H1 (cell line): ENCODE measurements around the gene FCN3. TPM values are rescaled to one million over a fixed set of nuclear protein-coding genes. Genes with fewer than 3 reads are reported as not detected.
A peak's percentile ranks its signal among the peaks of the same experiment; 100 is the strongest.

Experiments used
- CTCF ChIA-PET: fragments of 300-600 bp; sonication (Branson Sonifier 250); formaldehyde crosslinking; loops from one replicate; lab custom pipeline; 2021; ENCODE audit not compliant: partially characterized antibody; lab: Charles Lee
- POLR2A ChIA-PET: fragments of 300-600 bp; sonication (Branson Sonifier 250); formaldehyde crosslinking; loops from one replicate; lab custom pipeline; 2021; ENCODE audit warnings: inconsistent platforms; ENCODE audit not compliant: partially characterized antibody; lab: Charles Lee
- DNase-seq, 2 experiments: peaks; one replicate each; pipeline versions ENCODE4 v3.0.0 to v3.0.0-alpha.2; 2010 to 2022; ENCODE audit warnings: low spot score in 2 of 2, low read depth in 1 of 2, mixed read lengths in 1 of 2
- FAIRE-seq: peaks from 2 replicates; lab custom pipeline; 2011; peaks lifted over from hg19 to GRCh38; lab: Jason Lieb, UNC
- H2AFZ ChIP-seq: 2 replicates; pipeline ENCODE4 v1.8.1; 2012; ENCODE audit warnings: low read length, inconsistent platforms
- H2AK5ac ChIP-seq: 2 replicates; pipeline ENCODE4 v1.6.1; 2013; ENCODE audit warnings: low read depth, low read length
- H2BK120ac ChIP-seq: replicated peaks from 2 replicates; pipeline ENCODE3; 2013; ENCODE audit warnings: low read depth, low read length, inconsistent platforms
- H2BK12ac ChIP-seq: 2 replicates; pipeline ENCODE4 v1.6.1; 2013; ENCODE audit warnings: low read depth, low read length
- H2BK15ac ChIP-seq: 2 replicates; pipeline ENCODE4 v1.6.1; 2013; ENCODE audit warnings: low read length
- H2BK20ac ChIP-seq: 2 replicates; pipeline ENCODE4 v1.6.1; 2013; ENCODE audit warnings: low read length
- H2BK5ac ChIP-seq: 2 replicates; pipeline ENCODE4 v1.6.1; 2013; ENCODE audit warnings: low read depth, low read length
- H3K14ac ChIP-seq: 2 replicates; pipeline ENCODE4 v1.6.1; 2013; ENCODE audit warnings: inconsistent platforms; ENCODE audit not compliant: insufficient read length
- H3K18ac ChIP-seq: 2 replicates; pipeline ENCODE4 v1.6.1; 2013; ENCODE audit warnings: low read length; ENCODE audit errors: extremely low read depth
- H3K23ac ChIP-seq: 2 replicates; pipeline ENCODE4 v1.6.1; 2013; ENCODE audit warnings: inconsistent platforms; ENCODE audit not compliant: insufficient read length
- H3K23me2 ChIP-seq: 2 replicates; pipeline ENCODE4 v1.6.1; 2013; ENCODE audit warnings: low read depth, low read length
- H3K27ac ChIP-seq: 2 replicates; pipeline ENCODE4 v1.6.1; 2011; ENCODE audit warnings: low read depth, low read length, inconsistent platforms
- H3K27me3 ChIP-seq, 4 experiments: replicated peaks in 1 of 4; 1 replicate in 1 of 4; 2 replicates in 3 of 4; pipeline versions ENCODE4 v1.6.1 to v1.8.1; 2011 to 2013; ENCODE audit warnings: low read length in 3 of 4, mild to moderate bottlenecking in 3 of 4, inconsistent platforms in 2 of 4, mixed read lengths in 2 of 4, moderate library complexity in 1 of 4; ENCODE audit not compliant: control insufficient read depth in 3 of 4, insufficient read depth in 3 of 4; ENCODE audit errors: extremely low read depth in 1 of 4
- H3K36me3 ChIP-seq, 4 experiments: 2 replicates each; pipeline versions ENCODE4 v1.6.1 to v1.8.1; 2011 to 2013; ENCODE audit warnings: mild to moderate bottlenecking in 4 of 4, low read length in 3 of 4, moderate library complexity in 2 of 4, control low read depth in 1 of 4, inconsistent platforms in 1 of 4; ENCODE audit not compliant: insufficient read depth in 4 of 4, control insufficient read depth in 2 of 4
- H3K4ac ChIP-seq: replicated peaks from 2 replicates; pipeline ENCODE3; 2013; ENCODE audit warnings: low read length, low read depth, mixed read lengths, inconsistent platforms; ENCODE audit not compliant: insufficient read length
- H3K4me1 ChIP-seq, 4 experiments: replicated peaks in 1 of 4; 1 replicate in 1 of 4; 2 replicates in 3 of 4; pipeline versions ENCODE4 v1.6.1 to v1.8.1; 2011 to 2013; ENCODE audit warnings: low read length in 3 of 4, inconsistent platforms in 2 of 4, mixed read lengths in 1 of 4; ENCODE audit not compliant: insufficient read depth in 4 of 4, control insufficient read depth in 3 of 4
- H3K4me2 ChIP-seq, 2 experiments: 2 replicates each; pipeline versions ENCODE4 v1.6.1 to v1.8.1; 2011 to 2013; ENCODE audit warnings: low read depth in 2 of 2, low read length in 2 of 2, control low read depth in 1 of 2, inconsistent platforms in 1 of 2, mild to moderate bottlenecking in 1 of 2; ENCODE audit not compliant: insufficient read depth in 1 of 2
- H3K4me3 ChIP-seq, 4 experiments: fragments of 200-600, 300-600 bp in 1 of 4; sonication (generic), shearing (Covaris generic), sonication (Bioruptor Twin) in 1 of 4; 2 replicates each; pipeline versions ENCODE4 v1.5.1 to v1.8.1; 2011 to 2016; ENCODE audit warnings: low read length in 4 of 4, low read depth in 3 of 4, control low read depth in 2 of 4, inconsistent platforms in 2 of 4, mild to moderate bottlenecking in 2 of 4, mixed read lengths in 1 of 4, moderate library complexity in 1 of 4; ENCODE audit not compliant: insufficient read depth in 2 of 4; ENCODE audit errors: extremely low read depth in 1 of 4
- H3K56ac ChIP-seq: replicated peaks from 2 replicates; pipeline ENCODE3; 2013; ENCODE audit warnings: low read depth, mild to moderate bottlenecking, mixed read lengths, low read length, inconsistent platforms; ENCODE audit not compliant: insufficient read length
- H3K79me1 ChIP-seq: 2 replicates; pipeline ENCODE4 v1.6.1; 2013; ENCODE audit warnings: low read depth, low read length, control low read depth
- H3K79me2 ChIP-seq, 2 experiments: 2 replicates each; pipeline versions ENCODE4 v1.6.1 to v1.8.1; 2012 to 2013; ENCODE audit warnings: low read length in 2 of 2, mild to moderate bottlenecking in 2 of 2, inconsistent platforms in 1 of 2; ENCODE audit not compliant: insufficient read depth in 2 of 2, control insufficient read depth in 1 of 2
- H3K9ac ChIP-seq, 4 experiments: replicated peaks in 1 of 4; 1 replicate in 1 of 4; 2 replicates in 3 of 4; pipeline versions ENCODE4 v1.6.1 to v1.8.1; 2011 to 2013; ENCODE audit warnings: low read depth in 3 of 4, low read length in 3 of 4, control low read depth in 2 of 4, mild to moderate bottlenecking in 2 of 4, moderate library complexity in 2 of 4, inconsistent platforms in 1 of 4; ENCODE audit errors: extremely low read depth in 1 of 4
- H3K9me3 ChIP-seq, 2 experiments: 2 replicates each; pipeline versions ENCODE4 v1.6.1 to v1.8.1; 2012 to 2013; ENCODE audit warnings: mild to moderate bottlenecking in 2 of 2, moderate library complexity in 2 of 2, control low read depth in 1 of 2, inconsistent platforms in 1 of 2, low read depth in 1 of 2, low read length in 1 of 2, mixed read lengths in 1 of 2; ENCODE audit not compliant: insufficient read depth in 2 of 2
- H4K20me1 ChIP-seq, 2 experiments: replicated peaks in 1 of 2; 2 replicates each; pipeline versions ENCODE3 to v1.8.1; 2011 to 2013; ENCODE audit warnings: inconsistent platforms in 2 of 2, low read length in 2 of 2, mild to moderate bottlenecking in 1 of 2; ENCODE audit not compliant: insufficient read depth in 2 of 2, control insufficient read depth in 1 of 2
- H4K5ac ChIP-seq: 2 replicates; pipeline ENCODE4 v1.6.1; 2013; ENCODE audit warnings: low read length, low read depth, mixed read lengths, inconsistent platforms; ENCODE audit not compliant: insufficient read length
- H4K8ac ChIP-seq: 2 replicates; pipeline ENCODE4 v1.8.0; 2013; ENCODE audit warnings: mild to moderate bottlenecking, moderate library complexity, low read length, inconsistent platforms; ENCODE audit not compliant: insufficient read depth; ENCODE audit errors: extremely low read depth
- H4K91ac ChIP-seq: replicated peaks from 2 replicates; pipeline ENCODE3; 2013; ENCODE audit warnings: low read length, mixed read lengths, inconsistent platforms; ENCODE audit not compliant: insufficient read length
- EZH2 ChIP-seq: fragments of 200-600 bp; sonication (generic); IDR thresholded peaks from 2 replicates; pipeline ENCODE4 v1.7.1; 2012; ENCODE audit warnings: low read depth, mild to moderate bottlenecking, moderate library complexity, low read length, inconsistent platforms; ENCODE audit not compliant: severe bottlenecking
- FOSL1 ChIP-seq: IDR thresholded peaks from 2 replicates; pipeline ENCODE4 v1.6.1; 2011; ENCODE audit warnings: mild to moderate bottlenecking, low read depth, low read length, moderate library complexity; ENCODE audit not compliant: insufficient read depth
- GTF2F1 ChIP-seq: IDR thresholded peaks from 2 replicates; pipeline ENCODE4 v1.6.1; 2012; ENCODE audit warnings: low read depth, low read length, improper control_type of control experiment, borderline replicate concordance
- HDAC2 ChIP-seq, 2 experiments: fragments of 300-600 bp in 1 of 2; sonication (generic) in 1 of 2; IDR thresholded peaks; 2 replicates each; pipeline ENCODE4 v1.6.1; 2011 to 2012; ENCODE audit warnings: low read depth in 2 of 2, low read length in 2 of 2, mild to moderate bottlenecking in 2 of 2, moderate library complexity in 2 of 2, borderline replicate concordance in 1 of 2, inconsistent platforms in 1 of 2
- JUND ChIP-seq: IDR thresholded peaks from 2 replicates; pipeline ENCODE4 v1.6.1; 2011; ENCODE audit warnings: mild to moderate bottlenecking, improper control_type of control experiment, low read length
- KDM1A ChIP-seq: fragments of 200-600, 300-600 bp; sonication (generic); IDR thresholded peaks from 2 replicates; pipeline ENCODE4 v1.7.1; 2016; ENCODE audit warnings: mild to moderate bottlenecking, low read length, borderline replicate concordance
- POLR2A ChIP-seq, 2 experiments: IDR thresholded peaks; 1 replicate in 1 of 2; 2 replicates in 1 of 2; pipeline ENCODE4 v1.6.1; 2011; ENCODE audit warnings: low read depth in 2 of 2, low read length in 2 of 2, mild to moderate bottlenecking in 2 of 2; ENCODE audit errors: control extremely low read depth in 1 of 2
- SP1 ChIP-seq: IDR thresholded peaks from 2 replicates; pipeline ENCODE4 v1.6.1; 2011; ENCODE audit warnings: low read depth, low read length
- SP4 ChIP-seq: IDR thresholded peaks from 2 replicates; pipeline ENCODE4 v1.6.1; 2012; ENCODE audit warnings: low read length, inconsistent platforms
- TAF1 ChIP-seq: IDR thresholded peaks from 2 replicates; pipeline ENCODE4 v1.6.1; 2011; ENCODE audit warnings: mild to moderate bottlenecking, low read depth, low read length
- TBP ChIP-seq: IDR thresholded peaks from 2 replicates; pipeline ENCODE4 v1.6.1; 2011; ENCODE audit warnings: low read depth, low read length, improper control_type of control experiment
- WGBS, 2 experiments: shearing (Covaris generic) in 1 of 2; methylation state at CpG; one replicate each; pipeline versions ENCODE4 v1.1.6 to v1.1.7; 2013 to 2015; ENCODE audit warnings: low lambda C conversion rate in 2 of 2, mixed read lengths in 2 of 2, inconsistent platforms in 1 of 2, low coverage in 1 of 2, missing lambda C conversion rate in 1 of 2; ENCODE audit not compliant: insufficient replicate concordance in 2 of 2, insufficient coverage in 1 of 2, insufficient read length in 1 of 2; ENCODE audit errors: extremely low coverage in 1 of 2, missing lambda C conversion rate in 1 of 2; 5-methylcytosine and 5-hydroxymethylcytosine counted together
- polyA plus RNA-seq, 7 experiments: library from polyadenylated mRNA; depleted of rRNA in 3 of 7; stranded (reverse) in 5 of 7; unstranded in 2 of 7; fragments of >200 nt in 5 of 7; fragments of 200-250 nt in 2 of 7; gene quantifications; 1 replicate in 5 of 7; 2 replicates in 1 of 7; 4 replicates in 1 of 7; pipeline versions ENCODE4 v1.2.1 to v1.2.3, GENCODE V29; 2011 to 2013; ENCODE audit warnings: missing spikeins in 2 of 7, mixed read lengths in 2 of 7
- total RNA-seq: library from RNA; stranded (reverse); fragmentation: NEBNext Ultra II Directional; extraction: Animal tissue kit (Norgen Biotek cat#: 25700); gene quantifications from 2 replicates; pipeline ENCODE4 v1.2.1, GENCODE V29; 2021

Gene FCN3
- total and polyA plus RNA-seq, 2 of the 8 experiments (the other 6 are each of a cell fraction or from before 2014, with no cell fraction given), result 0.30 to 0.57 TPM

- no peak overlapping the region for H2AK5ac ChIP-seq
- H2BK12ac ChIP-seq, result peak overlapping the region; percentile 33; the same call in 1 of the 2 replicates
- no peak overlapping the region; the same call in 1 of the 2 replicates for H2AFZ ChIP-seq
- no peaks in the 10 kb centered on the region for H3K79me2 ChIP-seq
- peak overlapping the region; percentile 22 for H4K91ac ChIP-seq
- ChIA-PET POLR2A (interaction anchor here (0.6 to 10.3 kb wide), 16 partner anchors 12 to 334 kb away, joined by 3 to 101 read pairs (median 4); partner anchors contain the start of gene CD164L2), CTCF (interaction anchor here (0.7 to 28.8 kb wide), 18 partner anchors 9 to 241 kb away, joined by 3 to 625 read pairs (median 8); partner anchors contain the start of genes CD164L2, FCN3, GPR3 and SYTL1)
- peak overlapping the region; percentile 85 to 97 for H3K4me2 ChIP-seq
- FAIRE-seq (no peak), DNase-seq (peak in 1 of 2 experiments; percentile 86)
- H4K8ac ChIP-seq, result no peak overlapping the region; the same call in 1 of the 2 replicates
- no peak overlapping the region for H3K18ac ChIP-seq
- H2BK5ac ChIP-seq, result no peak overlapping the region
- peak overlapping the region; percentile 62 to 71 (median 64) for H3K4me3 ChIP-seq
- H3K4me1 ChIP-seq, result peaks cover 6 to 20% (median 8%) of the 10 kb centered on the region in 4 experiments
- no peaks in the 10 kb centered on the region for H3K9me3 ChIP-seq
- H4K5ac ChIP-seq, result peak overlapping the region; percentile 41
- peaks cover 5 to 15% (median 11%) of the 10 kb centered on the region in 4 experiments; a peak in 6 of 7 replicates for H3K27me3 ChIP-seq
- no peak overlapping the region for H3K14ac ChIP-seq
- no peak overlapping the region for H3K4ac ChIP-seq
- H3K79me1 ChIP-seq, result no peaks in the 10 kb centered on the region
- H3K27ac ChIP-seq, result no peak overlapping the region
- H3K9ac ChIP-seq, result peak overlapping the region in 1 of 4 experiments; percentile 24; a peak in 1 of 7 replicates
- H2BK120ac ChIP-seq, result no peak overlapping the region
- 13% methylated on average over 25 of the region's 40 CpGs; no CpG with 5 or more reads in 1 of the 2 experiments for WGBS, 2 experiments
- H3K56ac ChIP-seq, result no peak overlapping the region
- peak overlapping the region; percentile 14; the same call in 1 of the 2 replicates for H2BK15ac ChIP-seq
- H3K36me3 ChIP-seq, result no peaks in the 10 kb centered on the region
- no peak overlapping the region for H3K23ac ChIP-seq
- no peak overlapping the region for H2BK20ac ChIP-seq
- H3K23me2 ChIP-seq, result peaks cover 7% of the 10 kb centered on the region; the same call in 1 of the 2 replicates
- peaks cover 0 to 2% of the 10 kb centered on the region in 2 experiments for H4K20me1 ChIP-seq
- peak; percentile 71 for TF ChIP-seq TAF1
- TF ChIP-seq SP1, result peak; percentile 85; the same call in 1 of the 2 replicates
- peak; percentile 6 for TF ChIP-seq EZH2
- peak; percentile 62 for TF ChIP-seq TBP
- TF ChIP-seq POLR2A (IDR thresholded peaks at IDR 0.05; ENCODE audit: control extremely low read depth in 1 of 2, low read depth in 2 of 2, low read length in 2 of 2), result peak in 1 of 2 experiments; percentile 51; a peak in 2 of 3 replicates
- TF ChIP-seq GTF2F1, result no peak
- no peak for TF ChIP-seq KDM1A
- no peak for TF ChIP-seq JUND
- no peak for TF ChIP-seq FOSL1
- TF ChIP-seq SP4, result peak; percentile 93; the same call in 1 of the 2 replicates
- TF ChIP-seq HDAC2 (IDR thresholded peaks at IDR 0.05; ENCODE audit: borderline replicate concordance in 1 of 2, low read depth in 2 of 2, low read length in 2 of 2), result 0 out of 4 replicates have a peak, but pooled peaks of 1 of the 2 experiments have one; percentile 64
Observed at GRCh38 chr1:27365372-27366112, 9.1 kb downstream of the FCN3 start.
